ENCODE results near the gene HERPUD1.
"Not testable (repeated sequence)": the region's sequence is repeated elsewhere in the genome, so short reads cannot be mapped to it uniquely, and the experiment has no call there.

HERPUD1 gene

GRCh38 chr16:56961851-56962281 lies 29.9 kb downstream of the HERPUD1 start, which contains the start of gene CETP:
CETP (plus strand) TSS chr16:56961950; CDS start chr16:56961980, 30 bp downstream.
- DNase-seq = no peak

DNA sequence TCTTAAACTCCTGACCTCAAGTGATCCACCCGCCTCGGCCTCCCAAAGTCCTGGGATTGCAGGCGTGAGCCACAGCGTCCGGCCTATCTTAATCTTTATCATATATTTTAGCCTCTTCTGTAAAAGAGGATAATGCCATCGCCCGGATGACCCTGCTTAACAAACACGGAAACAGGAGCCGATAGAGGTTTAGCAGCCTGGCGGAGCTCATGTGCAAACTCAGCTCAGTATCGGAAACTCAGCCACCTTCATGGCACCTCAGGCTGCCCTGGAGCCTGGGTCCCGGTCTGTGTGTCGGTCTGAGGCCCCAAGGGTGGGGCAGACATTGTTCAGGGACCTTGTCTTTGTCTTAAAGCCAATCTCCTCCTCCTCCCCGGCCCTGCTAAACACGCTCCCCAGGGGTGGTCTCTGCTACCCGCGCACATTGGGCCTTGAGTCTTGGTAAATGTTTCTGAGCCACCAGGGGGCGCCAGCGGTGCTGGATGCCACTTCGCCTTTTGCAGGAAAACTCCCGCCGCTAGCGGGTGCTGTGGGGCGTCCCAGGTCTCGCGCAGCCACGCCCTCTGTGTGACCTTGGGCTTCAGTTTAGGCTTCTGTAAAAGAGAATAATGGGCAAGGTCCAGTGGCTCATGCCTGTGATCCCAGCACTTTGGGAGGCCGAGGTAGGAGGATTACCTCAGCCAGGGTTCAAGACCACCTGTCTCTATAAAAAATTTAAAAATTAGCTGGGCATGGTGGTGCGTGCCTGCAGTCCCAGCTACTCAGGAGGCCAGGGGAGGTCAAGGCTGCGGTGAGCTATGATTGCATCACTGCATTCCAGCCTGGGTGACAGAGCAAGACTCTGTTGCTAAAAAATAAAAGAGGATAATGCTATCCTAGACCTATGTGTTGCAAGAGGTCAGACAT lies 32.6 kb downstream of the HERPUD1 start:
- peak; percentile 92 for DNase-seq

GRCh38 chr16:56965149-56966092 lies 33.5 kb downstream of the HERPUD1 start:
- DNase-seq = no peak

DNA sequence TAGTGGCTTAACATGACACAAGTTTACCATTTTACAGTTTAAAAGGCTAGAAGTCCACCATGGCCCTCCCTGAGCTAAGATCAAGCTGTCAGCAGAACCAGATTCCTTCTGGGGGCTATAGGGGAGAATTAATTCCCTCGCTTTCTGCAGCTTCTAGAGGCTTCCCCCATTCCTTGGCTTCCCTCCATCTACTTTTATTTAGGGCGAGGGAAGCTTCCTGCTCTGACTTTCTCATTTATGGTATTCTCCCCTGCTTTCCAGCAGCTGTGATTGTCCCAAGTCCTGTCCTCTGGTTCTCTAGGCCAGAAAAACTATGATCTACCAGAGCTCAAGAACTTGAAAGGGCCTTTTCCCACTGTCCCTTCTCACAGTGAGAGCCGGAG lies 34.1 kb downstream of the HERPUD1 start:
- DNase-seq = no peak

GRCh38 chr16:56967733-56968132 lies 35.8 kb downstream of the HERPUD1 start:
- no peak for DNase-seq

GRCh38 chr16:56969769-56970168 lies 37.8 kb downstream of the HERPUD1 start:
- DNase-seq = no peak

DNA sequence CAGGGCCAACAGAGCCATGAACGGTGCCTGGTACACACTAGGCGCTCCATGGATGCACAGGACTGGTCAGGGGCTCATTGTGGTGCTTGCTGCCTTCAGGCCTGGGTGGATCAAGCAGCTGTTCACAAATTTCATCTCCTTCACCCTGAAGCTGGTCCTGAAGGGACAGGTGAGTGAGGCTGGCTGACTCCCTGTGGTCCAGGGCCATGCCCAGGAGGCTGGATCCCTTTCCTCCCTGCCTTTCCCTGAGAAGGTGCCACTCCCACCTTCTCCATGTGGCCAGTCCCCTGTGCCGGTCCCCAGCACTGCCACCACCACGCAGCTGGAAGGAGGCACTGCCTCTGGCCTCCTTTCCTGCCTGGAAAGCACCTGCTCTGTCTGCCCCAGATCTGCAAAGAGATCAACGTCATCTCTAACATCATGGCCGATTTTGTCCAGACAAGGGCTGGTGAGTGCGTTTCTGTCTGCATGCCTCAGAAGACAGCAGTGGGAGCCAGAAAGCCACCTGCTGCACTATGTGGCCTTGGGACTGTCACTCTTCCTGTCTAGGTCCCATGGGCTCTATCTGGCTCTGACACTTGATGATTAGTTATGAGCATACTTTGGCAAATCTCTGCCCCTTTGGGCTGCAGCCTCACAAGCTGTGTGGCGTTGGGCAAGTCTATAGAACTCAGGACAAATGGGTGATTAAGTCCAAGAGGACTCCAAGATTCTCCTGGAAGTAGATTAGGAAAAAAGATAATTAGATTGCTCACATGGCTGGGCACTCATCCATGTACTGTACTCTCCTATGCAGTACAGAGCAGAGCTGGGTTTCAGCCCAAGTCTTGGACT lies 39.2 kb downstream of the HERPUD1 start:
- peak in 1 of 2 donors; percentile 52 for DNase-seq

- DNase-seq = no peak
Observed at GRCh38 chr16:56971768-56972043, 39.8 kb downstream of the HERPUD1 start.

DNA sequence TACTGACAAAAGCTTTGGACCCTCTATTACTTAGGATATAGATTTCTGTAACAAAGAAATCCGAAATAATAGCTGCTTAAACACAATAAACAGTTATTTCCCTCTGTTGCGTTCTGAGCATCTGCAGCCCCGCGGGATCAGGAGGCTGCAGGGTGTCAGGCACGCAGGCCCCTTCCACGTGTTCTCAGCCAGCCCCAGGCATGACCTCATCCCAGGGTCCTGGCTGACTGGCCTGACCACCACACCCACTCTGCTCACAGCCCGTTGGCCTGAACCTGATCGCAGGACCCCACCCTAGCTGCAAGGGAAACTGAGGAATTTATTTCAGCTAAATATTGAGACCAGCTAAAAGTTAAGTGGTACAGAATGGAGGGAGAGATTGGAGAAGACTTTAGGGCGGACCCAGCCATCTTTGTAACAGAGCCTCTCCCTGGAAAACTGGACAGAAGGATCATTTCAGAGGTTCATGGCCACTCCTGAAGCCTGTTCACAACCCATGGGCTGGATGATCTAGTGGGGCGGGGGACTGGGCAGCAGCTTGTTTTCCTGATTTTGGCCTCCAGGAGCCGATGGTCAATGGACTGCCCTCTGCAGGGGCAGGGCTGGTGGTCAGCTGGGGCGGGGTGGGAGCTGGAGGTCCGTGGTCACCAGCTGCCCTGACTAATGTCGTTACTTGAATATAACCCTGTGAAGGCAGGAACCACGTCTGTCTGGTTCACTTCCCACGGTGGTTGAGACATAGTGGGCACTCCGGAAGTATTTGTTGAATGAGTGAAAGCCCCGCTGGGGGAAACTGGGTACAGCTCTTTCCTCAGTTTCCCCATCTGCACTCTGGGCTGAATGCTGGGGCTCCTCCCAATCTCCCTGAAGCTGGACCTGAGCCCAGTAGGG lies 40.7 kb downstream of the HERPUD1 start:
- no peak for DNase-seq

GRCh38 chr16:56973294-56973689 lies 41.4 kb downstream of the HERPUD1 start:
- DNase-seq = no peak

DNA sequence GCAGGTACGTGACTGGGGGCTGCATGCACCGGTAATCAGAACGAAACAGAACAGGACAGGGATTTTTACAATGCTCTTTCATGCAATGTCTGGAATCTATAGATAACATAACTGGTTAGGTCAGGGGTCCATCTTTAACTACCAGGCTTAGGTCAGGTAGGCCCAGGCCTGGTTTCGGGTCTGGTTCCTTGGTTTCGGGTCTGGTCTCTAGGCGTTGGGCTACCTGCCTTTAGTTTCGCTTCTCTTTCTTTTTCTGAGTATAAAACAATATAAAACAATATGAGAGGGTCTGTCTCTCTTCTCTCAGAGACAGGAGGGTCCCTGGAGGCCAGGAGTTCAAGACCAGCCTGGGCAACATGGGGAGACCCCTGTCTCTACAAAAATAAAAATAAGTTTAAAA lies 42.0 kb downstream of the HERPUD1 start:
- DNase-seq = not testable (repeated sequence)

GRCh38 chr16:56974549-56975300 lies 42.8 kb downstream of the HERPUD1 start:
- no peak for DNase-seq

DNA sequence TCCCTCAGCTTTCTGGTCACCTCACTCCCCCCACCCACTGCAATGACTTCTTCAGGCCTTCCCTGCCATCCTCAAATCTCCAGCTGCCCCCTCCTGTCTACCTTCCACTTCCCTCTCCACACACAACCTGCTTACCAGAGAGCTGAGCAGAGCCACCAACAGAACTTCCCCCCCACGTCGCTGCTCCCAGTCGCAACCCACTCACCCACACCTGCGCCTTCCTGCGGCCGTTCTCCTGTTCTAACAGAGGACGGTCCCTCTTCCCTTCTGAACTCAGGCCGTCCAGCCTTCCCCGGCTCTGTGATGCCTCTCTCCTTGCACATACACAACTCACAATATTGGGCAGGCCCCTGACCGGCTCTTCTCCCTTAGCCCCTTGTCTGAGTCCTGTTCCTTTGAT lies 43.8 kb downstream of the HERPUD1 start:
- DNase-seq = no peak

DNA sequence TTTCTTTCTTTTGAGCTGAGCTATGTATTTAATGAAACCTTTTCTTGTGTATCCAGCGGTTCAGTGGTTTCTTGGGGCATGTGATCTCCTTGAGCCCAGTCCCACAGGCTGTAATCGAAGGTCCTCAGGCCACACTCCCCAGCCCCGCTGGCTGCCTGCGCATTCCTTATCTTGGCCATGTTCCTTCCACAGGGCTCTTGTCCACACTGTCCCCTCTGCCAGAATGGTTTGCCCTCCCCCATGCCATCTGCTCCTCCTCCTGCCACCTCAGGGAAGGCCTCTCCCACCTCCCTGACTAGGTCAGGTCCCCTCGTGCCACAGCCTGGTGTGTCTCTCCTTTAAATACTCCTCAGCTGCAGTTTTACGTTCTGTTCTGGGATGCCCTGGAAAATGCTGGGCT lies 45.3 kb downstream of the HERPUD1 start:
- no peak for DNase-seq

DNA sequence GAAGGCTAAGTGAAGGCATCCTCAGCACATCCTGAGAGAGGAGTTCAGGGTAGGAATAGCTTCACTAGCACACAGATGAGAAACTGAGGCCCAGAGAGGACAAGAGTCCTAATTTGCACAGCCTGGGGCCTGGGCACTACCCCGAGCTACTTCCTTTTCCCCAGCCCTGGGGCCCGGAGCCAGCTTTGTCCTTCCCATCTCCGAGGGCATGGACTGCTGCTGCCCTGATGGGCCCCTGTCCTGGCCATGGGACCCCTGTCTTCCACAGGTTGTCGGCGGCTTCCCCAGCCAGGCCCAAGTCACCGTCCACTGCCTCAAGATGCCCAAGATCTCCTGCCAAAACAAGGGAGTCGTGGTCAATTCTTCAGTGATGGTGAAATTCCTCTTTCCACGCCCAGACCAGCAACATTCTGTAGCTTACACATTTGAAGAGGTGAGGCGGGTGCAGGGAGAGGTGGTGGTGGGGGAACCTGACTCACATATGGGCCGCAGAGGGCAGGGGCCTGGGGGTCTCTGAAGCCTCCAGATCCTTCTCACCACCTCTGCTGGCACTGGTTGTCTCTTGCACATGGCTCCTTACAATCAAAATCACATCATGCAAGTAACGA lies 46.0 kb downstream of the HERPUD1 start:
- DNase-seq = no peak

- DNase-seq = no peak
Observed at GRCh38 chr16:56980201-56980535, 48.2 kb downstream of the HERPUD1 start.

GRCh38 chr16:56980792-56981724 lies 49.1 kb downstream of the HERPUD1 start:
- no peak for DNase-seq

DNA sequence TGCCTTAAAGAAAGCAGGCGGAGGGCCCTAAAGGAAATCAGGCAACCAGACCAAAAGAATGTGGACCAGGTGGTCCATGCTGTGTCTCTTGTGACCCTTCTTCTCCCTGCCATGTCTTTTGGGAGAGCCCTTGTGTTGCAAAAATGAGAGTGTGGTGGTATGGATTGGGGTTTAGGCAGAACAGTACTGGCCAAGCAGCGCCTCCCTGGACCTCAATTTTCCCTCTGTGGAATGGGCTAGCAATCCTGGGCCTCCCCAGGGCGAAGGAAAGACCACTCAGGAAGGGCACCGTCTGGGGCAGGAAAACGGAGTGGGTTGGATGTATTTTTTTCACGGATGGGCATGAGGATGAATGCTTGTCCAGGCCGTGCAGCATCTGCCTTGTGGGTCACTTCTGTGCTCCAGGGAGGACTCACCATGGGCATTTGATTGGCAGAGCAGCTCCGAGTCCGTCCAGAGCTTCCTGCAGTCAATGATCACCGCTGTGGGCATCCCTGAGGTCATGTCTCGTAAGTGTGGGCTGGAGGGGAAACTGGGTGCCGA lies 49.9 kb downstream of the HERPUD1 start:
- no peak for DNase-seq

GRCh38 chr16:56982695-56983094 lies 50.8 kb downstream of the HERPUD1 start:
- no peak for DNase-seq

All from CD4-positive, alpha-beta T cell treated with Interleukin-4 for 1 hour (primary cell).